Measurements from ENCODE around the gene TSPEAR. TPM values are rescaled to one million over a fixed set of nuclear protein-coding genes. Genes with fewer than 3 reads are reported as not detected.

The TSPEAR gene
- polyA plus RNA-seq, 2 donors = 0.01 to 0.04 TPM

DNA sequence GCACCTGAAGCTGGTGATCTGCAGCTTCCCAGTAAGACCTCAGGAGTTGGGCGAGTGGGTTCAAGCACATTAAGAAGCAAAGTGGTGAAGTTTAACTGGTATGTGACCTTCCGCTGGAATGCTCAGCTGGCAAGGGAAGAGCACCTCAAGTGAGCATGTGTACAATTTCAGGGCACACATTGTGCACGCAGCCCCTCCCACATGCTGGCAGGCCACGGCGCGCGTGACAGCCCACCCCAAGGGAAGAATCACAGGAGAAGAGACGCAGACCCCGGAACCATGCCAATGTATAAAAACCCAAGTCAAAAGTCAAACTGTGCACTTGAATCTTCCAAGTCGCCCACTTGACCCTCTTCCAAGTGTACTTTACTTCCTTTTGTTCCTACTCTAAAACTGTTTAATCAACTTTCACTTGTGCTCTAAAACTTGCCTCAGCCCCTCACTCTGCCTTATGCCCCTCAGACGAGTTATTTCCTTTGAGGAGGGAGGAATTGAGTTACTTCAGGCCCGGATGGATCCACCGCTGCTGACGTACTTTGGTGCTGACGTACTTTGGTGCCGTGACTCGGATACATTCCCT lies 236.0 kb downstream of the TSPEAR start:
- no peaks in the 10 kb centered on the region for H3K36me3 ChIP-seq (ENCODE audit: control insufficient read depth in 2 of 2, insufficient read depth in 2 of 2, low read length in 1 of 2)
- H3K27ac ChIP-seq (ENCODE audit: low read depth in 2 of 2, low read length in 1 of 2) = no peak overlapping the region
- no peak overlapping the region for H3K4me3 ChIP-seq (ENCODE audit: low read depth in 1 of 2, low read length in 2 of 2)
- H3K4me1 ChIP-seq (ENCODE audit: control insufficient read depth in 2 of 2, insufficient read depth in 2 of 2, low read length in 1 of 2) = no peaks in the 10 kb centered on the region
- H3K27me3 ChIP-seq (ENCODE audit: control insufficient read depth in 1 of 2, insufficient read depth in 2 of 2, low read length in 2 of 2) = no peaks in the 10 kb centered on the region
- WGBS, 2 donors = 86 to 88% methylated on average over 17 of the region's 17 CpGs
- no peaks in the 10 kb centered on the region for H3K9me3 ChIP-seq (ENCODE audit: control insufficient read depth in 2 of 2, insufficient read depth in 1 of 2, low read depth in 1 of 2, low read length in 1 of 2)

DNA sequence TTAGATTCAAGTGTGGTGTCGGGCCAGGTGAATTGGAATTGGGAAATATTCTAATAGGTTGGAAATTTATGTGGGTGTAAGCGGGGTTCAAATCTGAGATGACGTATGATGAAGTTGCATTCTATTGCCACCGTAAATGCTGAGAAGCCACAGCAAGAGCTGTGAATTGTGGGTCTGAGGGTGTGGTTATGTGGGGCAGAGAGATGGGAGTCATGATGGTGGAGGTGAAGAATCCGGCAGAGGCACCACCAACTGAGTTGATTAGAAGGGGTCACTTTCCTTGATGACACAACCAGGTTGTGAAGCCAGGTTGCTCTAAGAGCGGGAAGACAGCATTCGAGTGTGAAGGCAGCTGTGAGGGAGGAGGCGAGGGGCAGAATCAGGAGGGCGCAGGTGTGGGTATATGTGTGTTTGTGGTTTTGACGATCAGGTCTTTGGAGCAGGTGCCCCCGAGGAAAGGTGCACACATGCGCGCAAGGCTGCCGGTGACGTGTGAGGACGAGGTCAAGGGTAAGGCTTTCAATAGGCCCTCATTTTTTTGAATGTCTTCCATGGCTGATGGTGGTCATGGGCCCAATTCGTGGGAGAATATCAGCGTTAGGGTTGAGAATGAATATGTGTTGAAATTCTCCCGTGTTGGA lies 237.3 kb downstream of the TSPEAR start:
- no peak overlapping the region for H3K4me3 ChIP-seq (ENCODE audit: low read depth in 1 of 2, low read length in 2 of 2)
- no peaks in the 10 kb centered on the region for H3K36me3 ChIP-seq (ENCODE audit: control insufficient read depth in 2 of 2, insufficient read depth in 2 of 2, low read length in 1 of 2)
- no peaks in the 10 kb centered on the region for H3K27me3 ChIP-seq (ENCODE audit: control insufficient read depth in 1 of 2, insufficient read depth in 2 of 2, low read length in 2 of 2)
- H3K4me1 ChIP-seq (ENCODE audit: control insufficient read depth in 2 of 2, insufficient read depth in 2 of 2, low read length in 1 of 2) = no peaks in the 10 kb centered on the region
- WGBS, 2 donors = 90 to 92% methylated on average over 19 of the region's 19 CpGs
- no peak overlapping the region for H3K27ac ChIP-seq (ENCODE audit: low read depth in 2 of 2, low read length in 1 of 2)
- H3K9me3 ChIP-seq (ENCODE audit: control insufficient read depth in 2 of 2, insufficient read depth in 1 of 2, low read depth in 1 of 2, low read length in 1 of 2) = no peaks in the 10 kb centered on the region

DNA sequence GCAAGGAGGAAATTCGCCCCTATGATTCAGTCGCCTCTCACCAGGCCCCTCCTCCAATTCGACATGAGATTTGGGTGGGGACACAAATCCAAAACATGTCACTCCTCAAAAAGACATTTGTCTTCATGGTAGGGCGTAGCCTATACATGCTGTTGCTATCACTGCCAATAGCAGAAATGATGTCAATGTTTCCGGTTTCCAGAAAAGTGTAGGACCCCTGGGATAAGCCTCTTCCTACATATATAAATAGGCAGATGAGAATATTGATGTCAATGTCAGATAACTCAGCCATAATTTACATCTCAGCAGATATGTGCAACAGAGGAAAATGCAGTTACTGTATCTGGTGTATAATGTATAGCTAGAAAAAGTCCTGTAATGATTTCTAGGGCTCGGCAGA lies 239.4 kb downstream of the TSPEAR start:
- WGBS, 2 donors = 78 to 81% methylated on average over 6 of the region's 6 CpGs
- Histone ChIP-seq H3K27me3 (ENCODE audit: control insufficient read depth in 1 of 2, insufficient read depth in 2 of 2, low read length in 2 of 2) (no peaks in the 10 kb centered on the region), H3K27ac (ENCODE audit: low read depth in 2 of 2, low read length in 1 of 2) (no peak overlapping the region)

DNA sequence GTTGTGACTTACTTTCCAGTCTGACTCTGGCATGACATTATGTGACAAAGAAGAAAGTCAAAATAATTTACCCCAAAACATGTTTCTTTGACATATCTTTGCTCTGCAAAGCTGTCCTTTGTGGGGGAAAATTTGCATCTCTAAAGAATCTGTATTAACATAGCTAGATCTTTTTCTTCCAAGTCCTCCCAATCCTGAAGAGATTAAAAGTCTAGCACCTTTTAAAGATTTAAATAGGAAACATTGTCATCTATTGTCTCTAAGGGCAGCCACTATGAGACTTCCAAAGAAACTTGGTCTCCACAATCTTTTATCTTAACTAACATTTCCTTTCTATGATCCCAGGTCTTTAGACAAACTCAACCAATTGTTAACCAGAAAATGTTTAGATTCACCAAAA lies 240.0 kb downstream of the TSPEAR start:
- Histone ChIP-seq H3K27ac (ENCODE audit: low read depth in 2 of 2, low read length in 1 of 2) (no peak overlapping the region), H3K36me3 (ENCODE audit: control insufficient read depth in 2 of 2, insufficient read depth in 2 of 2, low read length in 1 of 2) (no peaks in the 10 kb centered on the region), H3K27me3 (ENCODE audit: control insufficient read depth in 1 of 2, insufficient read depth in 2 of 2, low read length in 2 of 2) (no peaks in the 10 kb centered on the region), H3K4me3 (ENCODE audit: low read depth in 1 of 2, low read length in 2 of 2) (no peak overlapping the region), H3K9me3 (ENCODE audit: control insufficient read depth in 2 of 2, insufficient read depth in 1 of 2, low read depth in 1 of 2, low read length in 1 of 2) (no peaks in the 10 kb centered on the region), H3K4me1 (ENCODE audit: control insufficient read depth in 2 of 2, insufficient read depth in 2 of 2, low read length in 1 of 2) (no peaks in the 10 kb centered on the region)

More for the DNA sequence above, 239.4 kb downstream of the TSPEAR start:
- no peak overlapping the region for H3K4me3 ChIP-seq (ENCODE audit: low read depth in 1 of 2, low read length in 2 of 2)
- no peaks in the 10 kb centered on the region for H3K36me3 ChIP-seq (ENCODE audit: control insufficient read depth in 2 of 2, insufficient read depth in 2 of 2, low read length in 1 of 2)
- no peaks in the 10 kb centered on the region for H3K4me1 ChIP-seq (ENCODE audit: control insufficient read depth in 2 of 2, insufficient read depth in 2 of 2, low read length in 1 of 2)
- H3K9me3 ChIP-seq (ENCODE audit: control insufficient read depth in 2 of 2, insufficient read depth in 1 of 2, low read depth in 1 of 2, low read length in 1 of 2) = no peaks in the 10 kb centered on the region

DNA sequence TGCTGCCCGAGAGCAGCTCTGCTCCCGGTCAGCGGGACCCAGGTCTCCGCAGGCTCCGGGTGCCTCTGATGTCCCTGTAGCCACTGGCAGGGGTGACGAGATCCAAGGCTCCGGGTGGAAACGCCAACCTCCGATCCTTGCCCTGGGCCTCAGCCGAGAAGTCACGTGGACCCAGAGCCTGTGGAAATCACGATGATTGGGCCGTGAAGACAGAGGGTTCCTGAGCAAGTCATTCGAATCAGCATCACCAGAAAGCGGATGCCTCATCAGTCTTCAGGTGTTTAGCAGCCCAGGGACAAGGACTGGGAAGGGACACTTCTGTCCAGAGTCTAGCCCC lies 243.5 kb downstream of the TSPEAR start:
- H3K9me3 ChIP-seq (ENCODE audit: control insufficient read depth in 2 of 2, insufficient read depth in 1 of 2, low read depth in 1 of 2, low read length in 1 of 2) = no peaks in the 10 kb centered on the region
- no peak overlapping the region for H3K27ac ChIP-seq (ENCODE audit: low read depth in 2 of 2, low read length in 1 of 2)
- no peaks in the 10 kb centered on the region for H3K36me3 ChIP-seq (ENCODE audit: control insufficient read depth in 2 of 2, insufficient read depth in 2 of 2, low read length in 1 of 2)
- H3K4me1 ChIP-seq (ENCODE audit: control insufficient read depth in 2 of 2, insufficient read depth in 2 of 2, low read length in 1 of 2) = no peaks in the 10 kb centered on the region
- H3K27me3 ChIP-seq (ENCODE audit: control insufficient read depth in 1 of 2, insufficient read depth in 2 of 2, low read length in 2 of 2) = no peaks in the 10 kb centered on the region
- H3K4me3 ChIP-seq (ENCODE audit: low read depth in 1 of 2, low read length in 2 of 2) = no peak overlapping the region
- 93 to 94% methylated on average over 15 of the region's 15 CpGs for WGBS, 2 donors

DNA sequence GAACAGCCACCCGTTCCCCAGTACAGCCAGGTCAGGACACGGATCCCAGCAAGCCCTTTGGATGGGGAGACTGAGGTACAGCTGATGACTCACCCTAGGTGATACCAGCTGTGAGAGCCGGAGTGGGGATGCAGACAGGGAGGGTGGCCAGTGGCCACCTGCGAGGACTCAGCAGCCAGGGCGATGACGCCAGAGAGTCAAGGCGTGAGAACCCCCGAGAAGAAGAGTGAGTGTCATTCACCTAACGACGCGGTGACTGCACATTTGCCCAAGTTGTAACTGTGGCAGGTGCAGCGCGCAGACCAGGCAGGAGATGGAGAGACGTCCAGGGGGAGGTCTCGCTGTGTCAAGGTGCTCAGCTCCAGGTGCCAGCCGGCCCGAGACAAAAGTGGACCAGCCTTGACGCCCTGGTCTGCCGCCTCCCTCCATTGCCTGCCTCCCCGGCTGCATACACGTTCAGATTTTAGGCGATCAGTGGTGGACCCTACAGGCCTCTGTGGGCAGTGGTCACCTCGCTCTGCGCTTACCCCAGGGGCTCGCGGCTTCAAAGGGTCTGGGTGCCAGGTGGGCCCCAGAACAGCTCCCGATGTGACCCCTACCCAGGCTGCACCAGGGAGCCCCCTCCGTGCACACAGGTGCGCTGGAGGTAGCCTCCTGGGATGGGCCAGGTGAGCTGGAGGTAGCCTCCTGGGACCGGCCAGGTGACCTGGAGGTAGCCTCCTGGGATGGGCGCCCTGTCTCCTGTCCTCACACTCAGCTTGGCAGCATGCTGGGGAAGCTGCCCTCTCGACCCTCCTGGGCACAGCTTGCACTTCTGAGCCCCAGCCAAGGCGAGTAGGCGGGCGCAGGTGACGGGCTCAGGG lies 244.1 kb downstream of the TSPEAR start:
- no peak overlapping the region for H3K4me3 ChIP-seq (ENCODE audit: low read depth in 1 of 2, low read length in 2 of 2)
- no peak overlapping the region for H3K27ac ChIP-seq (ENCODE audit: low read depth in 2 of 2, low read length in 1 of 2)
- H3K9me3 ChIP-seq (ENCODE audit: control insufficient read depth in 2 of 2, insufficient read depth in 1 of 2, low read depth in 1 of 2, low read length in 1 of 2) = no peaks in the 10 kb centered on the region
- H3K36me3 ChIP-seq (ENCODE audit: control insufficient read depth in 2 of 2, insufficient read depth in 2 of 2, low read length in 1 of 2) = no peaks in the 10 kb centered on the region
- H3K27me3 ChIP-seq (ENCODE audit: control insufficient read depth in 1 of 2, insufficient read depth in 2 of 2, low read length in 2 of 2) = no peaks in the 10 kb centered on the region
- 94% methylated on average over 35 to 36 of the region's 36 CpGs for WGBS, 2 donors
- H3K4me1 ChIP-seq (ENCODE audit: control insufficient read depth in 2 of 2, insufficient read depth in 2 of 2, low read length in 1 of 2) = no peaks in the 10 kb centered on the region

DNA sequence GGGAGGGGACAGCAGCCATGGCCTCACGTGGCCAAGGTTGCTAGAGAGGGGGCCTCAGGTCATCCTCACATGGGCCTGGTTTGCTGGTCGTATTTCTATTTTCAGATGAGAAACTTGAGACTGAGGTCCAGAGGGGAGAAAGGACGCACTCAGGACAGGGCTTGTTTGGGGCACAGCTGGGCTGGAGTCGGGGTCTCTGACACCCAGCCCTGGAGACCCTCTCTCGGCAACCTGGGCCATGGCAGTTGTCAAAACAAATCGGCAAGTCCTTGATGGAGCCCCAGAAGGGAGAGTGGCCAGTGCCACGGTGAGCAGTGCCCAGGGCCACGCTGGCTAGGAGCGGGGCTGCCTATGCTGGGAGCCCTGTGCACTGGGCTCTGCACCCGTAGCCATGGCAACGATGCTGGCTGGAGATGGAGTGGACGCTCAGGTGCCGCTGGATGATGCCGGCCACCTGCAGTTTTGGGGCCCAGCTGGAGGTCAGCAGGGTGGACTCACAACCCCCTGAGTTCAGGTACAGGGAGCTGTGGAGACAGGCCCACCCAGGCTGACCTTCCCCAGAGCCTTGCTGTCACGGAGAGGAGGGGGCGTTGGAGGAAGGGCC lies 244.9 kb downstream of the TSPEAR start:
- H3K27me3 ChIP-seq (ENCODE audit: control insufficient read depth in 1 of 2, insufficient read depth in 2 of 2, low read length in 2 of 2) = no peaks in the 10 kb centered on the region
- no peaks in the 10 kb centered on the region for H3K9me3 ChIP-seq (ENCODE audit: control insufficient read depth in 2 of 2, insufficient read depth in 1 of 2, low read depth in 1 of 2, low read length in 1 of 2)
- H3K36me3 ChIP-seq (ENCODE audit: control insufficient read depth in 2 of 2, insufficient read depth in 2 of 2, low read length in 1 of 2) = no peaks in the 10 kb centered on the region
- no peaks in the 10 kb centered on the region for H3K4me1 ChIP-seq (ENCODE audit: control insufficient read depth in 2 of 2, insufficient read depth in 2 of 2, low read length in 1 of 2)
- 86 to 90% methylated on average over 15 to 16 of the region's 16 CpGs for WGBS, 2 donors
- no peak overlapping the region for H3K4me3 ChIP-seq (ENCODE audit: low read depth in 1 of 2, low read length in 2 of 2)
- H3K27ac ChIP-seq (ENCODE audit: low read depth in 2 of 2, low read length in 1 of 2) = no peak overlapping the region

DNA sequence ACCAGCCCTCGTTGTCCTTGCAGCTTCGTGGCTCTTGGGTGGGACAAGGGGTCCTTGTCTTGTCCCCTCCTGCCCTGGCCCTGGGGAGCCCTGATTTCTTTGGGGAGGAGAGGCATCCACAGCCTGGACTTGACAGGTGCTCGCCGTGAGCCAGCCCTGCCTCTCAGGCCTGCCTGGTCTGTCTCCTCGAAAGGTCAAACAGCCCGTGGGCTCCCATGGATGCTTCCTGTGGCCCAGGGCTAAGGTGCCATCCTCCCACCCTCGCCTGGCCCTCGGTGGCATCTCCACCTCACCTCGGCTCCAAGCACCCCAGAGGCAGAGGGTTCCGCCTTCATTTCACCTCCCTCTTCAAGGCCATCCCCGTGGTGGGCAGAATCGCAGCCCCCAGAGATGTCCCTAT lies 247.0 kb downstream of the TSPEAR start:
- H3K27me3 ChIP-seq (ENCODE audit: control insufficient read depth in 1 of 2, insufficient read depth in 2 of 2, low read length in 2 of 2) = no peaks in the 10 kb centered on the region
- no peaks in the 10 kb centered on the region for H3K36me3 ChIP-seq (ENCODE audit: control insufficient read depth in 2 of 2, insufficient read depth in 2 of 2, low read length in 1 of 2)
- no peaks in the 10 kb centered on the region for H3K9me3 ChIP-seq (ENCODE audit: control insufficient read depth in 2 of 2, insufficient read depth in 1 of 2, low read depth in 1 of 2, low read length in 1 of 2)
- H3K4me1 ChIP-seq (ENCODE audit: control insufficient read depth in 2 of 2, insufficient read depth in 2 of 2, low read length in 1 of 2) = peaks cover 0 to 2% of the 10 kb centered on the region in 2 donors
- no peak overlapping the region for H3K4me3 ChIP-seq (ENCODE audit: low read depth in 1 of 2, low read length in 2 of 2)
- 86 to 87% methylated on average over 12 of the region's 12 CpGs for WGBS, 2 donors
- H3K27ac ChIP-seq (ENCODE audit: low read depth in 2 of 2, low read length in 1 of 2) = no peak overlapping the region

DNA sequence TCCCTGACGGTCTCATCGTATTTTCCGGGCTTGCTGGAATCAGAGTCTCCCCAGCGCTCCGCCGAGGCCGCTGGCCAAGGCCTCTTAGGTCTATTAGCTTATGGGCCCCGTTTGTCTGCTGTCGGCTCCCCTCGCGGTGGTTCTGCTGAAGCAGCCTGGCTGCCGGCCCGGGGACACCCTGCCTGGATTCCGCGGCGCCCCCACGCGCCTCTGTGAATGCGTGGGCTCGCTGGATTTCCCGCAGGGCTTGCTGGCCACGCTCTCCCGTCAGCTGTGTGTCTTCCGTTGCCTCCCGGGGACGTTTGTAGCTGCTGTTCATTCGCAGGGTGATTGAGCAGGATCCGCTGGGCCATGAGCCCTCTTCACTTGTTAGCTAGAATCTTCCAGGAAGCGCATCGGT lies 247.6 kb downstream of the TSPEAR start:
- Histone ChIP-seq H3K9me3 (ENCODE audit: control insufficient read depth in 2 of 2, insufficient read depth in 1 of 2, low read depth in 1 of 2, low read length in 1 of 2) (no peaks in the 10 kb centered on the region), H3K4me3 (ENCODE audit: low read depth in 1 of 2, low read length in 2 of 2) (no peak overlapping the region), H3K27me3 (ENCODE audit: control insufficient read depth in 1 of 2, insufficient read depth in 2 of 2, low read length in 2 of 2) (no peaks in the 10 kb centered on the region), H3K27ac (ENCODE audit: low read depth in 2 of 2, low read length in 1 of 2) (no peak overlapping the region), H3K36me3 (ENCODE audit: control insufficient read depth in 2 of 2, insufficient read depth in 2 of 2, low read length in 1 of 2) (no peaks in the 10 kb centered on the region), H3K4me1 (ENCODE audit: control insufficient read depth in 2 of 2, insufficient read depth in 2 of 2, low read length in 1 of 2) (peaks cover 0 to 2% of the 10 kb centered on the region in 2 donors)
- 64 to 69% methylated on average over 30 of the region's 30 CpGs for WGBS, 2 donors
